NCI-H2227 treated with DMSO at 0.1 percent for 48 hours (cell line): ENCODE data around the gene AKAP12.

ENCODE experiments used
- DNase-seq: peaks from one replicate; lab custom pipeline; 2025; lab: John Stamatoyannopoulos, UW

AKAP12 gene

DNA sequence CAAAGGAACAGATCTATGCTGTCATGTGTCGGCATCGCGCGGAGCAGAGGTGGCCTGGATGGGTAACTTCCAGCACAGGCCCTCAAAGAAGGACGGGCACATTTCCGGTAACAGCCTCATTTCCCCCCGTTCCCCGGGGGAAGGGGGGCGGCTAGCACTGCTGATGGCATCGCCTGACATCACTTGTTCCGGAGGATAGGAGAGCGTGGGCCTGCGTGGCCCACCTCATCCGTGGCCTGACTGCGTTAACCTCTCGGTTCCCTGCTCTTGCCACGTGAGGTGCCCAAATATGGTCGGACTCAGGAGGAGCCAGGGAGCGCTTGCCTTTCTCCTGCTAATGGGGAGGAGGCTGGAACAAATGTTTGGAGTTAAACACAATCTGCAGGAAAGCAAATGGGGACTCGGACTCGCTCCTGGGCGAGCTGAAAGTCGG, at the start of gene AKAP12:
TSS of gene AKAP12 (plus strand) at position 365 of the 433 bp plus-strand sequence. CDS start 596 bp downstream, outside the sequence.
- DNase-seq, result peak; percentile 41

- peak; percentile 95 for DNase-seq
Measured at GRCh38 chr6:151191527-151191926, 48.2 kb upstream of the AKAP12 start.

- no peak for DNase-seq
Measured at GRCh38 chr6:151196555-151196954, 43.2 kb upstream of the AKAP12 start.

DNA sequence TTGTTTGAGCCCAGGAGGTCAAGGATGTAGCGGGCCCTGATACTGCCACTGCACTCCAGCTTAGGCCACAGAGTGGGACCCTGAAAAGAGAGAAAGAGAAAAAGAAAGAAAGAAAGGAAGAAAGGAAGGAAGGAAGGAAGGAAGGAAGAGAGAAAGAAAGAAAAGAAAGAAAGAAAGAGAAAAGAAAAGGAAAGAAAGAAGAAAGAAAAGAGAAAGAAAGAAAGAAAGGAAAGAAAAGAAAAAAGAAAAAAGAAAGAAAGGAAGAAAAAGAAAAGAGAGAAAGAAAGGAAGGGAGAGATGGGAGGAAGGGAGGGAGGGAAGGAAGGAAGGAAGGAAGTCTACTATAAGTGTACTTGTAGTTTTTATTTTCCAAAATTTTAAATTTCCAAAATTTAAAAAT, 42.2 kb upstream of the AKAP12 start:
- no peak for DNase-seq

GRCh38 chr6:151199991-151200390, 39.8 kb upstream of the AKAP12 start:
- no peak for DNase-seq

GRCh38 chr6:151205721-151206600, 33.8 kb upstream of the AKAP12 start:
- no peak for DNase-seq

DNA sequence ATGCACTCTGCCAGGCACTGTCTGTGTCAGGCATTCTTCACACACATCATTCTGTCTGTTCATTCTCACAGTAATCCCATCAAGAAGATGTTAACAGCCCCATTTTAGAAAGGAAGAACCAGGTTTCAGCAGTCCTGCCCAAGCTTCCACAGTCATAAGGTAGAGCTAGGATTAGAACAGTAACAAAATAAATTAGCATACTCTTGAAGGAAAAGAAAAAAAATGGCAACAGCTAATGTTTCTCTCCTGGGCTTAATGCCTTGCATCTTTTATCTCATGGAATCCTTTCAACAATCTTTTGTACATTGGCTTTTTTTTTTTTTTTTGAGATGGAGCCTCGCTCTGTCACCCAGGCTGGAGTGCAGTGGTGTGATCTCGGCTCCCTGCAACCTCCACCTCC, 32.1 kb upstream of the AKAP12 start:
- no peak for DNase-seq

- peak; percentile 37 for DNase-seq
Measured at GRCh38 chr6:151209071-151209831, 30.5 kb upstream of the AKAP12 start.

DNA sequence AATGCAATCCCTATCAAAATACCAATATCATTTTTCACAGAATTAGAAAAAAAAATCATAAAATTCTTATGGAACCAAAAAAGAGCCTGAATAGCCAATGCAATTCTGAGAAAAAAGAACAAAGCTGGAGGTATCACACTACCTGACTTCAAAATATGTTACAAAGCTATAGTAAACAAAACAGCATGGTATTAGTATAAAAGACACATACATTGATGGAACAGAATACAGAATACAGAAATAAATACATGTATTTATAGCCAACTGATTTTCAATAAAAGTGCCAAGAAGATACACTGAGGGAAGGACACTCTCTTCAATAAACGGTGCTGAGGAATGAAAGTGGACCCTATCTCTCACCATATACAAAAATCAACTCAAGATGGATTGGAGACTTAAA, 28.7 kb upstream of the AKAP12 start:
- no peak for DNase-seq

GRCh38 chr6:151213352-151213751, 26.4 kb upstream of the AKAP12 start:
- DNase-seq, result no peak

GRCh38 chr6:151215999-151216398, 23.8 kb upstream of the AKAP12 start:
- DNase-seq, result no peak

- no peak for DNase-seq
Measured at GRCh38 chr6:151216804-151217203, 23.0 kb upstream of the AKAP12 start.

GRCh38 chr6:151219192-151219591, 20.6 kb upstream of the AKAP12 start:
- DNase-seq, result no peak

- no peak for DNase-seq
Measured at GRCh38 chr6:151224076-151224475, 15.7 kb upstream of the AKAP12 start.

- DNase-seq, result no peak
Measured at GRCh38 chr6:151225919-151226318, 13.8 kb upstream of the AKAP12 start.

- DNase-seq, result no peak
Measured at GRCh38 chr6:151228788-151229400, 10.9 kb upstream of the AKAP12 start.

DNA sequence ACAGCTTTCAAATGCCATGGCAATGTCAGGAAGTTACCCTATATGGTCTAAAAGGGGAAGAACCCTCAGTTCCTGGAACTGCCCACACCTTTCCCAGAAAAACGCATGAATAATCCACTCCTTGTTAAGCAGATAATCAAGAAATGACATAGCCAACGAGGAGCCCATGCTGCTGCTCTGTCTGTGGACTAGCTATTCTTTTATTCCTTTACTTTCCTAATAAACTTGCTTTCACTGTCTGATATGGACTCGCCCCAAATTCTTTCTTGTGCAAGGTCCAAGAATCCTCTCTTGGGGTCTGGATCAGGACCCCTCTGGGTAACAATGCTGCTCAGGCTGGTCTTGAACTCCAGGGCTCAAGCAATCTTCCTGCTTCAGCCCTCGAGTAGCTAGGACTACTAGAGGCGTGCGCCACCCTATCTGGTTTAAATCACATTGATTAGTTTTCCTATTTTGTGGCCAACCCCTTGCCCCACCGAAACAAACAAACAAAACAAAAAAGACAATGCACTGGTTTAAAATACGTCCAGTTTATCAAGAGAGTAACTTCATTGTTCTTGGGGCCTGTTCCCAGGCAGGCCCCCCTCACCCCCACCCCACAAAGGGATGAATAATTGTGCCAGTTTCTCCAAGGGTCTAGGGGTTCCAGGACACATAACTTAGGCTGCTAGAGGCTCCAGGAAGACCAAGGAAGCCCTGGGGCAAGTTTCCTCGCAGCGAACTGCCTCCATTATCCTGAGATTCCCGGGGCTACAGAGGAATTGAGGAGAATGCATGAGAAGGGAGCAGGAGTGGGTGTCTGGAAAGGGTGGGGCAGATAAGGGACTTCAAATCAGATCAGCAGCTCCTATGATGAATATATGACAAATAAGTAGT, 10.1 kb upstream of the AKAP12 start:
- no peak for DNase-seq

DNA sequence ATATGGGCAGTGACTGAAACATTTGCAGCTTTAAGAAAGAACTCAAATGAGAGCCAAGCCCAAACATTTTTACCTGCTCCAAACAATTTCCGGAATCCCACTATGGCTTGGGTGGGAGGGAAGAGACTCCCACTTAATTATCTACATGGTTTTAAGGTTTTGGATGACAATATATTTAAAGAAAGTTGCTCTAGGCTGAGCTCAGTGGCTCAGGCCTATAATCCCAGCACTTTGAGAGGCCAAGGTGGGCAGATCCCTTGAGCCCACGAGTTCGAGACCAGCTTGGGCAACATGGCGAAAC, 9.5 kb upstream of the AKAP12 start:
- no peak for DNase-seq

DNA sequence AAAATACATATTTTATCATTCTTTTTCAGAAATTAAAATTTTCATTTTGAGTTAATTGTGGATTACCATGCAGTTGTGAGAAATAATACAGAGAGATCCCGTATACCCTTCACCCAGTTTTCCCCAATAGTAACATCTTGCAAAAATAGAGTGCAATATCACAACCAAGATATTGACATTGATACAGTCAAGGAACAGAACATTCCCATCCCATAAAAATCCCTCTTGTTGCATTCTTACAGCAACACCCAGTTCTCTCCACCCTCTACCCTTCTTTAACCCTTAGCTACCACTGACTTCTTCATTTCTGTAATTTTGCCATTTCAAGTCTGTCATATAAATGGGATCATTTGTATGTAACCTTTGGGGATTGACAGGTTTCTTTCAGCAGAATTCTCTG, 6.9 kb upstream of the AKAP12 start:
- no peak for DNase-seq

GRCh38 chr6:151233731-151234130, 6.0 kb upstream of the AKAP12 start:
- no peak for DNase-seq

DNA sequence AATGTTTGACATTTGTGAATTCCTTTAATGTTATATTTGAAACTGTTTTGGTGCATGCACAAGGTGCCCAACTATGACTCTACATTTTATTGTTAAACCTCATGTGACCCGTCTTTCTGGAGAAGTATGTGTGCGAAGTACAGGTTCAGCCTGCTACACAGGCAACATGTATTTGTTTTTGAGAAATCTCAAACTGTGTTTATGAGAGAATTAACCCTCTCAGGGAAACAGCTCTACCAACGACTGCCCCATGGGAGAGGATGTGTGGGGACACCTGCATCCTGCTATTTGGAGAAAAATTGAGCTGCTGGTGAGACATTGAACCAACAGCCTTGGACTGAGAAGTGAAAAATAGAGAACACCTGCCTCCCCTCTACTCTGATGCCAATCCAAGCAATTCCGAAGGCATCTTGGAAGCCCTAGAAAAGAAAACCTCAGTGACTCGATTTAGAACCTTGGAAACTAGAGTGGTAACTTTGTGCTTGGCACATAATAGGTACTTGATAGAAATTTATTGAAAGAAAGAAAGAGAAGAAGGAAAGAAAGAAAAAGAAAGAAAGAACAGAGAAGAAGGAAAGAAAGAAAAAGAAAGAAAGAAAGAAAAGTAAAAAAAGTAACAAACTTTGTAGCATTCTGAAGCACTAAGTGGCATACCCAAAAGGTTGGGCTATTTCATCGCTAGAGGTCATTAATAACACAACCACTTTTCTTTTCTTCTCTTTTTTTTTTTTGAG, 2.9 kb upstream of the AKAP12 start:
- DNase-seq, result no peak
